ENCODE measurements around the gene BNC2. TPM values are rescaled to one million over a fixed set of nuclear protein-coding genes. Genes with fewer than 3 reads are reported as not detected.

The BNC2 gene
- total RNA-seq, 2 experiments from 2014 or later, result not detected

DNA sequence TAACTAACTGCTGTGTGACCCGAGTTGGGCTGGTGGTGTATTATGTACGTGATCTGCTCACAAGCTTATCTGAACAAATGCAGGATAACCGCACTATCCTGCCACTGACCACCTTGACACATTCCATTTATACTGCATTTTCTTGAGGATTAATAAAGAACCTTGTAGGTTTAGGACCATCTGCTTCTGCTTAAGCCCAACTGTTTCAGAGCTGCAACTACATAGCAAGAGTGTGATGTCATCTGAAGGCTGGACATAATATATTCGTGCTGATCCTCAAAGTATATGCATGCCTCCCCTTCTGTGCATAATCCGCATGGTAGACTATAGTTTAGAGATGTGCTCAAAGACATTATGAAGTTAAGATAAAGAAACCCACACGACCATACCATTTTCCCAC is 435.9 kb downstream of the BNC2 start:
- Histone ChIP-seq H3K36me3 (ENCODE audit: insufficient read depth, low read length) (no peaks in the 10 kb centered on the region), H3K27ac (ENCODE audit: low read depth in 1 of 2, low read length in 2 of 2) (no peak overlapping the region), H3K4me3 (ENCODE audit: low read length) (no peak overlapping the region), H3K4me1 (ENCODE audit: insufficient read depth, low read length) (no peaks in the 10 kb centered on the region), H3K27me3 (ENCODE audit: control insufficient read depth in 1 of 2, insufficient read depth in 2 of 2, low read length in 2 of 2) (no peaks in the 10 kb centered on the region), H3K9me3 (ENCODE audit: control insufficient read depth in 1 of 2, insufficient read depth in 1 of 2, low read length in 2 of 2) (peaks cover 0 to 4% of the 10 kb centered on the region in 2 experiments)
- Mint-ChIP-seq H3K4me1 (ENCODE audit: low read depth) (no peaks in the 10 kb centered on the region), H3K4me3 (no peak overlapping the region), H3K27ac (no peak overlapping the region), H3K9me3 (peaks cover 10% of the 10 kb centered on the region), H3K36me3 (ENCODE audit: low read depth) (no peaks in the 10 kb centered on the region), H3K27me3 (no peaks in the 10 kb centered on the region)
- CTCF ChIA-PET, result no interaction called here
- DNase-seq (no peak), ATAC-seq (ENCODE audit: poor library complexity) (no peak)
- intact Hi-C loops (cut with DNase I, micrococcal nuclease), result no loop called here
- POLR2A ChIA-PET, result no interaction called here
- TF ChIP-seq, protein P1, sequence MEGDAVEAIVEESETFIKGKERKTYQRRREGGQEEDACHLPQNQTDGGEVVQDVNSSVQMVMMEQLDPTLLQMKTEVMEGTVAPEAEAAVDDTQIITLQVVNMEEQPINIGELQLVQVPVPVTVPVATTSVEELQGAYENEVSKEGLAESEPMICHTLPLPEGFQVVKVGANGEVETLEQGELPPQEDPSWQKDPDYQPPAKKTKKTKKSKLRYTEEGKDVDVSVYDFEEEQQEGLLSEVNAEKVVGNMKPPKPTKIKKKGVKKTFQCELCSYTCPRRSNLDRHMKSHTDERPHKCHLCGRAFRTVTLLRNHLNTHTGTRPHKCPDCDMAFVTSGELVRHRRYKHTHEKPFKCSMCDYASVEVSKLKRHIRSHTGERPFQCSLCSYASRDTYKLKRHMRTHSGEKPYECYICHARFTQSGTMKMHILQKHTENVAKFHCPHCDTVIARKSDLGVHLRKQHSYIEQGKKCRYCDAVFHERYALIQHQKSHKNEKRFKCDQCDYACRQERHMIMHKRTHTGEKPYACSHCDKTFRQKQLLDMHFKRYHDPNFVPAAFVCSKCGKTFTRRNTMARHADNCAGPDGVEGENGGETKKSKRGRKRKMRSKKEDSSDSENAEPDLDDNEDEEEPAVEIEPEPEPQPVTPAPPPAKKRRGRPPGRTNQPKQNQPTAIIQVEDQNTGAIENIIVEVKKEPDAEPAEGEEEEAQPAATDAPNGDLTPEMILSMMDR (IDR thresholded peaks at IDR 0.05), result no peak

DNA sequence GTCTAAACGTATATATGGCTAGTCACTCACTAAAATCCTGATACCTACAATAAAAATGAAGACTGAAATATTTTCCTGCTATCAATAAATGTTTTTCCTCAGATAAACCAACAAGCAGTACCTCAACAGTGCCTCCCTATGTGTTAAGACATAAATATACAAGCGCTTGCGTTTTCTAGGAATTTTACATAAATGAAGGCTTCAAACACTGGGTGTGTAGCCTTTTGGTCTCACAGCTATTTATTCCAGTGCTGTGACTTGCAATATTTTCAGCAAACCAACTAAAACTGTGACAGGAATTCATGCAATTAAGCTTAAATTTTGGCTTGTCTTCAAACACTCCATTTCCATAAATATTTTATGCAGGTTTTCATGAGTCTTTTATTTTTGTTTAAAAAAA is 437.0 kb downstream of the BNC2 start:
- Mint-ChIP-seq H3K27ac (no peak overlapping the region), H3K4me3 (no peak overlapping the region), H3K4me1 (ENCODE audit: low read depth) (no peaks in the 10 kb centered on the region), H3K27me3 (no peaks in the 10 kb centered on the region), H3K9me3 (peaks cover 6% of the 10 kb centered on the region), H3K36me3 (ENCODE audit: low read depth) (no peaks in the 10 kb centered on the region)
- Histone ChIP-seq H3K36me3 (ENCODE audit: insufficient read depth, low read length) (no peaks in the 10 kb centered on the region), H3K27me3 (ENCODE audit: control insufficient read depth in 1 of 2, insufficient read depth in 2 of 2, low read length in 2 of 2) (no peaks in the 10 kb centered on the region), H3K9me3 (ENCODE audit: control insufficient read depth in 1 of 2, insufficient read depth in 1 of 2, low read length in 2 of 2) (peaks cover 0 to 4% of the 10 kb centered on the region in 2 experiments), H3K4me1 (ENCODE audit: insufficient read depth, low read length) (no peaks in the 10 kb centered on the region), H3K4me3 (ENCODE audit: low read length) (no peak overlapping the region), H3K27ac (ENCODE audit: low read depth in 1 of 2, low read length in 2 of 2) (no peak overlapping the region)
- intact Hi-C loops (cut with DNase I, micrococcal nuclease), result no loop called here
- ATAC-seq (ENCODE audit: poor library complexity), result no peak
- TF ChIP-seq, protein P1 (IDR thresholded peaks at IDR 0.05), result no peak
- ChIA-PET CTCF (no interaction called here), POLR2A (no interaction called here)
- no peak for DNase-seq

DNA sequence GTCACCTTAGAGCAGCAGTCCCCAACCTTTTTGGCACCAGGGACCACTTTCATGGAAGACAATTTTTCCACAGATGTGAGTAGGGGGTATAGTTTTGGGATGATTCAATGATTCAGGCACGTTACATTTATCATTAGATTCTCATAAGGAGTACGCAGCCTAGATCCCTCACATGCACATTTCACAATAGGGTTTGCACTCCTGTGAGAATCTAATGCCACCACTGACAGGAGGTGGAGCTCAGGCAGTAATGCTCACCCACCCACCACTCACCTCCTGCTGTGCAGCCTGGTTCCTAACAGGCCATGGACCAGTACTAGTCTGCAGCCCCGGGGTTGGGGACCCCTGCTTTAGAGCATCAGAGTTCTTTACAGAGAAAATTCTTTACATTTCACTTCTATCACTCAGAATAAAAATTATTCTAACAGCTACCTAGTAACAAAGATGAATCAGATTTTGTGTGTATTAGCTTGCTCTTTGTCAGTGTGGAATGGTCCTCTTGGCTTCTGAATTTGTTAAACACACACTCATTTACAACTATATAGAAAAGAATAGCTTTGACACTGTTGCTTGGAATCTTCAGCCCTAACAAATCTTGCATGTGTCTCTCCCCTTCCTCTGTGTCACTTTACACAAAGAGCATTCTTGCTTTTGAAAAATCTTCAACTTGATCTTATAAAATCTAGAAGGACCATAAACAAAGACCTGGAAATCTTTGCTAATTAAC is 438.6 kb downstream of the BNC2 start:
- TF ChIP-seq, protein P1 (IDR thresholded peaks at IDR 0.05), result no peak
- ChIA-PET CTCF (no interaction called here), POLR2A (no interaction called here)
- intact Hi-C loops (cut with DNase I, micrococcal nuclease), result no loop called here
- peaks cover 6% of the 10 kb centered on the region for H3K9me3 Mint-ChIP-seq
- peaks cover 0 to 4% of the 10 kb centered on the region in 2 experiments for H3K9me3 ChIP-seq (ENCODE audit: control insufficient read depth in 1 of 2, insufficient read depth in 1 of 2, low read length in 2 of 2)
- H3K27ac Mint-ChIP-seq, result no peak overlapping the region
- no peaks in the 10 kb centered on the region for H3K27me3 ChIP-seq (ENCODE audit: control insufficient read depth in 1 of 2, insufficient read depth in 2 of 2, low read length in 2 of 2)
- no peaks in the 10 kb centered on the region for H3K4me1 ChIP-seq (ENCODE audit: insufficient read depth, low read length)
- no peak overlapping the region for H3K27ac ChIP-seq (ENCODE audit: low read depth in 1 of 2, low read length in 2 of 2)
- H3K4me3 ChIP-seq (ENCODE audit: low read length), result no peak overlapping the region
- no peak for ATAC-seq (ENCODE audit: poor library complexity)
- no peaks in the 10 kb centered on the region for H3K27me3 Mint-ChIP-seq
- no peaks in the 10 kb centered on the region for H3K36me3 Mint-ChIP-seq (ENCODE audit: low read depth)
- H3K36me3 ChIP-seq (ENCODE audit: insufficient read depth, low read length), result no peaks in the 10 kb centered on the region
- no peak overlapping the region for H3K4me3 Mint-ChIP-seq
- H3K4me1 Mint-ChIP-seq (ENCODE audit: low read depth), result no peaks in the 10 kb centered on the region
- DNase-seq, result no peak
